DMS114 treated with DMSO at 0.1 percent for 48 hours (cell line): Measurements from ENCODE around the gene AUP1.
A peak's percentile ranks its signal among the peaks of the same experiment; 100 is the strongest.
"Not testable (repeated sequence)": the region's sequence is repeated elsewhere in the genome, so short reads cannot be mapped to it uniquely, and the experiment has no call there.

ENCODE experiments used
- DNase-seq: peaks from one replicate; lab custom pipeline; 2025; ENCODE audit not compliant: unreplicated experiment; lab: John Stamatoyannopoulos, UW

The AUP1 gene

GRCh38 chr2:74529357-74530238, at the start of gene AUP1, which contains the start of gene HTRA2:
TSS of gene AUP1 (minus strand) at chr2:74529706. CDS start at chr2:74529629, 77 bp downstream.
TSS of gene HTRA2 (plus strand) at chr2:74529933. CDS start at chr2:74530007, 74 bp downstream.
- peak; percentile 96 for DNase-seq

- DNase-seq: no peak
Measured at GRCh38 chr2:74578408-74578807, 48.9 kb upstream of the AUP1 start.

DNA sequence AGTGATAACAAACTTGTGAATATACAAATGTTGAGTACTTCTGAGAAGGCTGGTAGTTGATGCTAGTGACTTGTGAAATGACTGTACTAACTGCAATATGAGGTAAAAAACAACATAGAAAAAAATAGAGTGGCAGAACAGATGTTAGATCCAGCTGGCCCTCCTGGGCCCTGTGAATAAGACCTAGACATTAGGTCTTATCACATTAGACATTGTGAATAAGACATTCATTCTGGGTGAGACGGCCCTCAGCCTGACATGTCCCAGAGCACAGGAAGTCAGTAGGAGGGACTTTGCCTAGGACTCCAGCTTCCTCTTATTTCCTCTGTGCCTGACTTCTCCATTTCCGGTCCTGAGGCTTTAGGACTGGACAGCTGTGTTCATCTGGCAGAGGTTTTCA, 47.9 kb upstream of the AUP1 start:
- DNase-seq: no peak

GRCh38 chr2:74576863-74577229, 47.3 kb upstream of the AUP1 start:
- DNase-seq: no peak

DNA sequence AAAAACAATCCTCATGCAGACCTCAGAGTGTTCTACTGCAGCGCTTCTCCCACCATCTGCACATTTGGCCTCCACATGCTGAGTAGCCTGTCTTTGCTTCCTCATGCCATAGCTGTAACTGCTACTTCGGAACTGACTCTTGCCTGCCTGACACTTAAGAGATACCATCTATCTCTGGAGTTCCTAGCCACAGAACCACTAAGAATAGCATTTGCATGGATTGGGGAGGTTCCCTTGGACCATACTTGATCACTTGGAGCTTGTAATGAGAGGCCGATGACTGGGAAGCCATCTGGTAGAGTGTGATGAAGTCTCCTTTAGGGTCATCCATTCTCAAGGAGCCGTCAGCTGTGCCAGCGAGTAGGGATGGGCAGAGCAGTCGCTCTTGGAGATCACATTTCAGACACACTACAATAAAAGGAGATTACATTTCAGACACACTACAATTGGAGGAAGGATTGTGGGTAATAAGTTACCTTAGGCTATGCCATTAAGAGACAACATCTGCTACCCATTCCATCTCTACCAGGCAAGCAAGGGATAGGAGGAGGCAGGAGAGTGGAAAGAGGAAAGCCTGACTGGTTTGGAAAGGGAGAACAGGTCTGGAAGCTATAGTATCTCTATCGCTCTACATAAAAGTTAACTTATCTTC, 46.8 kb upstream of the AUP1 start:
- no peak for DNase-seq

DNA sequence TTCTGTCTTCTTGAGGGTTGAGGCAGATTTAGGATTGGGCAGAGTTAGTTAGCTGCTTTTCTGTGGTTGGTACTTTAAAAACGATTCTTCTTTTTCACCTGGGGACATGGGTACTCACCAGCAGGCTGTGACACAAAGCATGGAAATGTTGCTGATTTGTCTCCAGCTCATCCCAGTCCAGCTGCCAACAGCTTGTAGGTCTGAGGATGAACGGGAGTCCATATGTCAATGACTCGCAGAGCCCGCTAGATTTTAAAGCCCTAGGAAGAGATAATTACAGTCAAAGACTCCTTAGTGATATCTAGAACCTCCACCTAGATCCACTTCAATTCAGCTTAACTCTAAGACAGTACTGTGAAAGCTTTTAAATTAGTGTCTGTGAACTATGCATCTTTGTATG, 45.8 kb upstream of the AUP1 start:
- DNase-seq: no peak

DNA sequence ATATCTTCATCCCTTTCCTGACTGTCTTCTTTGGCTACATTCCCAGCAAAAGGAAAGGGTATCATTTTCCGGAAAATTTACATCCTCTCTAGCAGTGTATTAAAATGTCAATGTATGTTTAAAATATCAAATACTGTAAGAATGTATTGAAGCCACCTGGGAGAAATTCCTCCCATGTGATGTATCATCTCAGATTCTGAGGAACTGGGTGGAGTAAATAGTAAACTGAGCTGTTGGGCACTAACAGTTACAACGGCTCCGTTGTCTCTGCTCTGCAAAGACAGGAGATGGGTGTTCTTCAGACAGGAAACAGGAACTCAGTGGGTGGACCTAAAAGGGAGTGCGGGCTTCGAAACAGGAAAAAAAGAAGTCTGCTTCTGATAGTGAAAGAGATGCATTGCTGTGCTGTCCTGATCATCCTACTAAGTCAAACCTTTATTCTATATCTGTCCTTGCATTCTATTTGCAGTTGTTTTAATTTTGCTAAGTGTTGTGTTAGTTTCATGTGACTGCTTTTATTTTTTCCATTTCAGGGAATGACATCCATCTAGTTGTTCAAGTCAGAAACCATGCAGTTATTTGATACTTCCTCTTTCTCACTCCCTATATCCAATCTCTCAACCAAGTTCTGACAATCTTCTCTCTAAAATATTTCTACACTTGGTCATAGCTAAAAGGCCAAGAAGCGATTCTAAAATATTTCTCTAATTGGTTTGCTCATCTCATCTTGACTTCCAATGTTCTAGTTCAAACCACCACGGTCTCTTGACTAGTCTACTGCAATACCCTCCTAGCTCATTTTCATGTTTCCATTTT, 44.4 kb upstream of the AUP1 start:
- no peak for DNase-seq

GRCh38 chr2:74572178-74572925, 42.8 kb upstream of the AUP1 start:
- DNase-seq: no peak

DNA sequence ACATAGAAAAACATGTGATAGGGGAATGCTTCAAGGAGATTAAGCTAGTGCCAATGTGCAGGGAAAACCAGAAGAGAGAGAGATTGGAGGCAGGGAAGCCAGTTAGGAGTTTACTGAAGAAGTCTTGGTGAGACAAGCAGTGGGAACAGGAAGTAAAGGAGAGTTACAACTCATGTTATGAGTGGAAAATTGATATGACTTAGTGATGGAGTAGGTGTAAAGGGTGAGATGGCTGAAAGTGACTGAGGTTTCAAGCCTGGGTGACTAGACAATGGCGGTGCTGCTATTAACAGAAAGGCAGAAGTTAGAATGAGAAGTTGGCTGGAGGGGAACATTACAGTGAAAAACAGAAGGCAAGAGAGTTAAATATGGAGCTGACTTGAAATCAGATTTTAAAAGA, 41.6 kb upstream of the AUP1 start:
- no peak for DNase-seq

DNA sequence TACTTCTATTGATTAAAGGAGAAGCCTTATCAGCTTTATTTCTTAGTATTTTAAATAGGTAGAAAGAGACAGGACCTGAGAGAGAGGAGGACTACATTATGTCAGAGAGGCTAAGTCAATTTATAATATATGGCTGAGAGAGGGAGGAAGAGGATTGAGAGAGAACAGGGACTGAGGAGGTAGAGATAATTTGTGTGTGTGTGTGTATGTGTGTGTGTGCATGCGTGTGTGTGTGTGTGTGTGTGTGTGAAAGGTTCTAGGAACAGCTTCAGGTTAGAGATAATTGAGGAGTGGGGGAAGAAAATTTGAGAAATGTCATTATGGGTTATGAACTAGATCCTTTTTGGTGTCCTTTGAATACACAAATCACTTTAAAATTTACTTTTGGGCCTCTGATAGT, 40.2 kb upstream of the AUP1 start:
- DNase-seq: no peak

- DNase-seq: no peak
Measured at GRCh38 chr2:74567881-74568280, 38.4 kb upstream of the AUP1 start.

DNA sequence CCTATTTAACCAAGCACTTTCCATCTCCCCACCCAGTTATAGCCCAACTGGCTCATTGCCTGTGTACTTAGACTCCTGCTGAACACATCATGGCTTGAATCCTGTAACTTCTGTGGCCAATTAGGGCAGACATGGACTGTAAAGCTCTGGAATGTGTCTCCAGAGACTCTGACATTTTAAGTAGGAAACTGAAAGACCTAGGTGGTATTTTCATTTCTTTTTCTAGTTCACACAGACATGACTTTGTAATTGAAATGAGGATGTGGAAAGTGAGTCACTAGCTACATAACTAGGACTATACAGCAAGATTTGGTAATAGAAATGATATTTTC, 37.2 kb upstream of the AUP1 start:
- DNase-seq: no peak

- DNase-seq: no peak
Measured at GRCh38 chr2:74566076-74566753, 36.7 kb upstream of the AUP1 start.

- DNase-seq: no peak
Measured at GRCh38 chr2:74564222-74564621, 34.7 kb upstream of the AUP1 start.

- DNase-seq: no peak
Measured at GRCh38 chr2:74562126-74562775, 32.7 kb upstream of the AUP1 start.

GRCh38 chr2:74561022-74561421, 31.5 kb upstream of the AUP1 start:
- not testable (repeated sequence) for DNase-seq

DNA sequence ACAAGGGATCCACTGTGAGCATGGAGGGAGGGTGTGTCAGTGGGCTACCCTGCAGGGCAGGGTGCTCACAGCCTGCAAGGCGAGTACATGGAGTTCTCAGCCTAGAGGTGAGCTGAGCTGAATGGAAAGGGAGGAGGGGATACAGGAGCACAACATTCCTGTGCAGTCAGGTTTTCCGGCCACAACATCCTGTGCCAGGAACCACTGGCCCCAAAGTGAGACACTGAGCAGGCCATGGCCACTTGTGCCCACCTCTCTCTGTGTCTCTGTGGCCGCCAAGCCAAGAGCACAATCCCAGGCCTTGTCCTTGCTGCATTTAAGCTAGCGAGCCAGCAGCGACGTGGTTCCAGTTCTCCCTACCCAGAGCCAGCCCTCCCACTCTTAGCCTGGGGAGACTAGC, 31.1 kb upstream of the AUP1 start:
- DNase-seq: no peak

DNA sequence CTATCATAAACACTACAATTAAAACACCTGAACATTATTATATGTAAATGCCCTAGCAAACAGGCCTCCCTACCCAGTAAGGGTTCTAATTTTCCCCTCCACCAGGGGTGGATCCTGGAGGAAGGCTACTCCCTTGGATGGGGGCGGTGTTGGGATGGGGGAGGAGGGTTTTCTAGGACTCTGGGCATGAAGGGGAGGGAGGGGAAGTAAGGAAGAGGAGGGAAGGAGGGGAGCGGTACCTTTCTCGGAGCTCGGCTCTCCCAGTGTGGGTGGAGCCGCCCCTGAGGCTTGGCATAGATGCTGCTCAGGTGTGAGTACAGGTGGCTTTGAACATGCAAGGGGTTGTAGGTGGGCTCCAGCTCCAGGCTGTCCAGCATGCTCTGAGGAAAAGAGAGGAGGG, 30.4 kb upstream of the AUP1 start:
- no peak for DNase-seq

DNA sequence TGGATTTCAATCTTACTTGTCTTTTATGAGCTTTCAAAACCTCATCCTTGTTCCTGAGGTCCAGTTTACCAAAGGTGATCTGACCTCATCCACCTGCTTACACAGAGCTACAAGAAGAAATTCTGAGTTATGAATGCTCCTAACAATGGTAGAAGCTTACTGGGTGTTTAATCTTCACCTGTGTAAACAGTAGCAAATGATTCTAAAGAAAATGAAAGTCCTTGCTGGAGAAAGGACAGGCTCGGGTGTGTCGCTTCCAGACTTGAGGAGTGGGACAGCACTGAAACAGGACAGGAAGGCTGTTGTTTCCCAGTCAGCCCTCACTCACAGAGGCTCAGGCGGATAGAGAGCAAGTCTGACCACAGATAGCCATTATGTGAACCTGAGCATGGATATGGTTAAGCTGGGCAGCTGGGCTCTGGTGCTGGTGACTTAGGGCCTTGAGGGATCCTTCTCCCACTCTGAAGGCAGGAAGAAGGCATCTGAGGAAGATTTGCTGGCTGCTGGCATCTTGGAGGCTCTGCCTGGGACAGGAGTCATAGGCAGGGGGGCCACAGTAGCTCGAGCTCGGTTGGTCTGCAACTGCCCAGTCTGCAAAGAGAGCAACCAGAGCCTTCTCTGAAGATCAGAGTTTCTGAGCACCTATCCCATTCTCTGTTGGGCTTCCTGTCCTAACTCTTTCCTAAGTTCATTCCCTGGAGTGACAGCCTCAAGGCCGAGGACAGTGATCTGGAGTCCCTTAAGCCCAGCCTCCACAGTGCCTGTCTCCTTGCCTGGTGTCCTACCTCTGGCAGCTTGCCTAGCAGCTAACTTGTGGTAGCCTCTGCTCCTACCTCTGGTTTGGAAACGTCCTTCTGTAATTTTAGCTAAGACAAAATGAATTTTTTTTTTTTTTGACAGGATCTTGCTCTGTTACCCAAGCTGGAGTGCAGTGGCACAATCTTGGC, 29.1 kb upstream of the AUP1 start:
- no peak for DNase-seq
